ENCODE measurements around the gene CABP7. TPM values are rescaled to one million over a fixed set of nuclear protein-coding genes. Genes with fewer than 3 reads are reported as not detected.
A peak's percentile ranks its signal among the peaks of the same experiment; 100 is the strongest.

The CABP7 gene
- total and polyA plus RNA-seq, 3 experiments from 2014 or later: 0.07 TPM; not detected in 2

DNA sequence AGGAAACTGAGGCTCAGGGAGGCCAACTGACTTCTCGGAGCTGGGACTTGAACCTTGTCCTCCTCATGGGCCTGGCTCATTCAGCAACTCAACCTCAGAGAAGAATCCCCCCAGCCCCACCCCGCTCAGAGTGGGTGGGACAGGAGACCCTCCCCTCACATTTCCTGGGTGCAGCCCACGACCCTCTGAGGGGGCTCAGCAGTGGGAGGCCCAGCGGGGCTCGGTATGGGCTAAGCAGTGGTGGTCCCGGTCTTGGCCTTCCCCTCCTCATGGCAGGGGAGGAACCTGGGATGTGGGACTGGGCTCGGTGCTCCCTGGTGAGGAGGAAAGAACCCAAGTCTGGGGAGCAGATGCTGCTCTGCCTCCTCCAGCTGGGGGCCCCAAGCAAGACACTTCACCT is 14.2 kb upstream of the CABP7 start:
- Histone ChIP-seq H3K27me3 (ENCODE audit: insufficient read depth, low read length, poor library complexity, severe bottlenecking) (no peaks in the 10 kb centered on the region), H3K9me3 (ENCODE audit: low read length) (no peaks in the 10 kb centered on the region), H3K27ac (ENCODE audit: low read depth, low read length) (no peak overlapping the region), H3K36me3 (ENCODE audit: insufficient read depth, low read length) (no peaks in the 10 kb centered on the region), H3K4me3 (ENCODE audit: low read length) (no peak overlapping the region), H3K4me1 (ENCODE audit: insufficient read depth, low read length) (peaks cover 15% of the 10 kb centered on the region)
- ChIA-PET CTCF (no interaction called here), POLR2A (no interaction called here)
- Mint-ChIP-seq H3K4me1 (peaks cover 0 to 3% (median 0%) of the 10 kb centered on the region in 3 donors), H3K36me3 (no peaks in the 10 kb centered on the region), H3K9me3 (no peaks in the 10 kb centered on the region), H3K4me3 (no peak overlapping the region), H3K27ac (peak overlapping the region in 1 of 8 donors; percentile 29), H3K27me3 (peaks cover 9 to 18% of the 10 kb centered on the region in 2 donors)
- no peak for DNase-seq

DNA sequence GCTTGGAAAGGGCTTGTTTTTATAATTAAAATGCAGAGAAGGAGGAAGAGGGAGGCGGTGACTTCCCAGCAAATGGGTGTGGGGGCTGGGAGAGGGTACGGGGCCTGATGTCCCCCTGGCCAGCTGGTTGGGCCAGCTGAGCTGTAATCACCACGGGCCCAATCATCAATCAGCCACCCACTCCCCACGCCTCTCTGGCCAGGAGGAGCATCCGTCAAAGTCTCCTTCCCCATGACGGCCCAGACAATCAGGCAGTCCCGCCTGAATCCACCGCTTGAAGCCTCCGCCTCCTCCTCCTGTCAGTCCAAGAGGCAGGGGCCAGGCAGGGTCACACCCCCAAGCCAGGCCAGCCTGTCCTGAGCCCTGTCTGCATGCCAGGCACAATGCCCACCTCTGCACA is 13.3 kb upstream of the CABP7 start:
- DNase-seq: no peak
- Histone ChIP-seq H3K4me3 (ENCODE audit: low read length) (no peak overlapping the region), H3K4me1 (ENCODE audit: insufficient read depth, low read length) (peaks cover 6% of the 10 kb centered on the region), H3K27ac (ENCODE audit: low read depth, low read length) (no peak overlapping the region), H3K9me3 (ENCODE audit: low read length) (no peaks in the 10 kb centered on the region), H3K36me3 (ENCODE audit: insufficient read depth, low read length) (no peaks in the 10 kb centered on the region), H3K27me3 (ENCODE audit: insufficient read depth, low read length, poor library complexity, severe bottlenecking) (no peaks in the 10 kb centered on the region)
- CTCF ChIA-PET: no interaction called here
- H3K4me1 Mint-ChIP-seq: no peaks in the 10 kb centered on the region
- H3K9me3 Mint-ChIP-seq: no peaks in the 10 kb centered on the region
- H3K36me3 Mint-ChIP-seq: no peaks in the 10 kb centered on the region
- POLR2A ChIA-PET: no interaction called here
- no peak overlapping the region for H3K4me3 Mint-ChIP-seq
- peaks cover 9 to 18% of the 10 kb centered on the region in 2 donors for H3K27me3 Mint-ChIP-seq
- peak overlapping the region in 1 of 8 donors; percentile 89 for H3K27ac Mint-ChIP-seq

GRCh38 chr22:29707010-29707409 is 12.8 kb upstream of the CABP7 start:
- no peaks in the 10 kb centered on the region for H3K27me3 ChIP-seq (ENCODE audit: insufficient read depth, low read length, poor library complexity, severe bottlenecking)
- no peak overlapping the region for H3K27ac ChIP-seq (ENCODE audit: low read depth, low read length)
- H3K36me3 Mint-ChIP-seq: no peaks in the 10 kb centered on the region
- H3K27me3 Mint-ChIP-seq: peaks cover 12 to 19% of the 10 kb centered on the region in 2 donors
- no peaks in the 10 kb centered on the region for H3K36me3 ChIP-seq (ENCODE audit: insufficient read depth, low read length)
- no peaks in the 10 kb centered on the region for H3K9me3 ChIP-seq (ENCODE audit: low read length)
- no peak for DNase-seq
- POLR2A ChIA-PET: no interaction called here
- no peaks in the 10 kb centered on the region for H3K9me3 Mint-ChIP-seq
- no peak overlapping the region for H3K27ac Mint-ChIP-seq
- H3K4me3 Mint-ChIP-seq: no peak overlapping the region
- no peak overlapping the region for H3K4me3 ChIP-seq (ENCODE audit: low read length)
- no peaks in the 10 kb centered on the region for H3K4me1 Mint-ChIP-seq
- H3K4me1 ChIP-seq (ENCODE audit: insufficient read depth, low read length): peaks cover 1% of the 10 kb centered on the region
- CTCF ChIA-PET: no interaction called here

DNA sequence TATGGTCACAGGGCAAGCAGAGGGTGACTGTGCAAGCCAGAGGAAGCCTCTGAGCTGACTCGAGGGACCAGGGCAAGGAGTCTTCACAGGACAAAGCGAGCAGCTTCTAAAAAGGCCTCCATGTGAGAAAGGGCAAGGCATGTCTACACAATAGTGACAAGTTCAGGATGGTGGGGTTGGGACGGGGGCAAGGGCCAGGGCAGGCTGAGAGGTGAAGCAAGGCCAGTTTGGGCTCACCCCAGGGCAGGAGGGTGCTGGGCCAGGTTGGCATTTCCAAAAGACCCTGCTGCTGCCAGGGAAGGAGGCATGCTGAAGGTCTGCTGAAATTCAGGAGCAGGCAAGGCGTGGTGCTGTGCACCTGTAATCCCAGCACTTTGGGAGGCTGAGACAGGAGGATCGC is 12.3 kb upstream of the CABP7 start:
- no peaks in the 10 kb centered on the region for H3K9me3 ChIP-seq (ENCODE audit: low read length)
- no peaks in the 10 kb centered on the region for H3K4me1 ChIP-seq (ENCODE audit: insufficient read depth, low read length)
- no peak for DNase-seq
- CTCF ChIA-PET: no interaction called here
- Mint-ChIP-seq H3K36me3 (no peaks in the 10 kb centered on the region), H3K4me1 (no peaks in the 10 kb centered on the region), H3K9me3 (no peaks in the 10 kb centered on the region), H3K27me3 (peaks cover 15 to 17% of the 10 kb centered on the region in 2 donors), H3K27ac (no peak overlapping the region), H3K4me3 (no peak overlapping the region)
- H3K36me3 ChIP-seq (ENCODE audit: insufficient read depth, low read length): no peaks in the 10 kb centered on the region
- POLR2A ChIA-PET: no interaction called here
- no peak overlapping the region for H3K4me3 ChIP-seq (ENCODE audit: low read length)
- no peak overlapping the region for H3K27ac ChIP-seq (ENCODE audit: low read depth, low read length)
- no peaks in the 10 kb centered on the region for H3K27me3 ChIP-seq (ENCODE audit: insufficient read depth, low read length, poor library complexity, severe bottlenecking)

- Mint-ChIP-seq H3K4me1 (no peaks in the 10 kb centered on the region), H3K27me3 (peaks cover 9 to 27% of the 10 kb centered on the region in 2 donors), H3K9me3 (no peaks in the 10 kb centered on the region), H3K4me3 (no peak overlapping the region), H3K36me3 (no peaks in the 10 kb centered on the region), H3K27ac (peak overlapping the region in 1 of 8 donors; percentile 91)
- H3K27ac ChIP-seq (ENCODE audit: low read depth, low read length): no peak overlapping the region
- no peak for DNase-seq
- H3K36me3 ChIP-seq (ENCODE audit: insufficient read depth, low read length): no peaks in the 10 kb centered on the region
- no peak overlapping the region for H3K4me3 ChIP-seq (ENCODE audit: low read length)
- no peaks in the 10 kb centered on the region for H3K27me3 ChIP-seq (ENCODE audit: insufficient read depth, low read length, poor library complexity, severe bottlenecking)
- H3K4me1 ChIP-seq (ENCODE audit: insufficient read depth, low read length): no peaks in the 10 kb centered on the region
- ChIA-PET CTCF (no interaction called here), POLR2A (no interaction called here)
- H3K9me3 ChIP-seq (ENCODE audit: low read length): no peaks in the 10 kb centered on the region
These were observed 9.6 kb upstream of the CABP7 start for GRCh38 chr22:29710193-29710592.

- no peaks in the 10 kb centered on the region for H3K9me3 Mint-ChIP-seq
- DNase-seq: no peak
- H3K9me3 ChIP-seq (ENCODE audit: low read length): no peaks in the 10 kb centered on the region
- H3K27ac Mint-ChIP-seq: no peak overlapping the region
- no peaks in the 10 kb centered on the region for H3K36me3 Mint-ChIP-seq
- CTCF ChIA-PET: no interaction called here
- H3K4me1 Mint-ChIP-seq: no peaks in the 10 kb centered on the region
- H3K36me3 ChIP-seq (ENCODE audit: insufficient read depth, low read length): no peaks in the 10 kb centered on the region
- POLR2A ChIA-PET: interaction anchor here (0.5 kb wide), 1 partner anchor 23 kb away, joined by 3 read pairs; no protein-coding TSS in a partner anchor
- H3K27ac ChIP-seq (ENCODE audit: low read depth, low read length): no peak overlapping the region
- H3K4me3 Mint-ChIP-seq: no peak overlapping the region
- H3K4me1 ChIP-seq (ENCODE audit: insufficient read depth, low read length): no peaks in the 10 kb centered on the region
- H3K27me3 ChIP-seq (ENCODE audit: insufficient read depth, low read length, poor library complexity, severe bottlenecking): no peaks in the 10 kb centered on the region
- peaks cover 12 to 32% of the 10 kb centered on the region in 2 donors for H3K27me3 Mint-ChIP-seq
- H3K4me3 ChIP-seq (ENCODE audit: low read length): no peak overlapping the region
These were observed 8.7 kb upstream of the CABP7 start for GRCh38 chr22:29710922-29711593.

- Mint-ChIP-seq H3K9me3 (no peaks in the 10 kb centered on the region), H3K27ac (no peak overlapping the region), H3K4me1 (no peaks in the 10 kb centered on the region), H3K27me3 (peaks cover 21 to 41% of the 10 kb centered on the region in 2 donors), H3K4me3 (no peak overlapping the region), H3K36me3 (no peaks in the 10 kb centered on the region)
- no peak overlapping the region for H3K27ac ChIP-seq (ENCODE audit: low read depth, low read length)
- DNase-seq: no peak
- no peaks in the 10 kb centered on the region for H3K36me3 ChIP-seq (ENCODE audit: insufficient read depth, low read length)
- H3K4me1 ChIP-seq (ENCODE audit: insufficient read depth, low read length): no peaks in the 10 kb centered on the region
- POLR2A ChIA-PET: no interaction called here
- CTCF ChIA-PET: no interaction called here
- H3K9me3 ChIP-seq (ENCODE audit: low read length): no peaks in the 10 kb centered on the region
- no peak overlapping the region for H3K4me3 ChIP-seq (ENCODE audit: low read length)
- no peaks in the 10 kb centered on the region for H3K27me3 ChIP-seq (ENCODE audit: insufficient read depth, low read length, poor library complexity, severe bottlenecking)
These were observed 7.7 kb upstream of the CABP7 start for GRCh38 chr22:29712119-29712518.

GRCh38 chr22:29713156-29713727 is 6.6 kb upstream of the CABP7 start:
- Mint-ChIP-seq H3K36me3 (no peaks in the 10 kb centered on the region), H3K4me1 (peaks cover 0 to under 1% (median under 1%) of the 10 kb centered on the region in 3 donors)

More at GRCh38 chr22:29713156-29713727, 6.6 kb upstream of the CABP7 start:
- no peaks in the 10 kb centered on the region for H3K9me3 ChIP-seq (ENCODE audit: low read length)
- CTCF ChIA-PET: interaction anchor here (1.0 kb wide), 1 partner anchor 77 kb away, joined by 3 read pairs; no protein-coding TSS in a partner anchor
- no peak overlapping the region for H3K4me3 ChIP-seq (ENCODE audit: low read length)
- peaks cover 2% of the 10 kb centered on the region for H3K27me3 ChIP-seq (ENCODE audit: insufficient read depth, low read length, poor library complexity, severe bottlenecking)
- POLR2A ChIA-PET: interaction anchor here (0.5 kb wide), 1 partner anchor 9 kb away, joined by 3 read pairs; no protein-coding TSS in a partner anchor
- H3K36me3 ChIP-seq (ENCODE audit: insufficient read depth, low read length): no peaks in the 10 kb centered on the region
- H3K4me1 ChIP-seq (ENCODE audit: insufficient read depth, low read length): no peaks in the 10 kb centered on the region
- Mint-ChIP-seq H3K27ac (no peak overlapping the region), H3K27me3 (peaks cover 32 to 46% of the 10 kb centered on the region in 2 donors), H3K4me3 (no peak overlapping the region), H3K9me3 (no peaks in the 10 kb centered on the region)
- no peak overlapping the region for H3K27ac ChIP-seq (ENCODE audit: low read depth, low read length)
- no peak for DNase-seq
